GM21619 (cell line): ENCODE data around the gene PTRHD1.
"Not testable (repeated sequence)": the region's sequence is repeated elsewhere in the genome, so short reads cannot be mapped to it uniquely, and the experiment has no call there.

ENCODE experiments used
- ATAC-seq: cut with Tn5 transposase; IDR thresholded peaks from one replicate; pipeline ENCODE4 v1.9.1; 2021; ENCODE audit not compliant: unreplicated experiment

PTRHD1 gene, protein sequence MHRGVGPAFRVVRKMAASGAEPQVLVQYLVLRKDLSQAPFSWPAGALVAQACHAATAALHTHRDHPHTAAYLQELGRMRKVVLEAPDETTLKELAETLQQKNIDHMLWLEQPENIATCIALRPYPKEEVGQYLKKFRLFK

DNA sequence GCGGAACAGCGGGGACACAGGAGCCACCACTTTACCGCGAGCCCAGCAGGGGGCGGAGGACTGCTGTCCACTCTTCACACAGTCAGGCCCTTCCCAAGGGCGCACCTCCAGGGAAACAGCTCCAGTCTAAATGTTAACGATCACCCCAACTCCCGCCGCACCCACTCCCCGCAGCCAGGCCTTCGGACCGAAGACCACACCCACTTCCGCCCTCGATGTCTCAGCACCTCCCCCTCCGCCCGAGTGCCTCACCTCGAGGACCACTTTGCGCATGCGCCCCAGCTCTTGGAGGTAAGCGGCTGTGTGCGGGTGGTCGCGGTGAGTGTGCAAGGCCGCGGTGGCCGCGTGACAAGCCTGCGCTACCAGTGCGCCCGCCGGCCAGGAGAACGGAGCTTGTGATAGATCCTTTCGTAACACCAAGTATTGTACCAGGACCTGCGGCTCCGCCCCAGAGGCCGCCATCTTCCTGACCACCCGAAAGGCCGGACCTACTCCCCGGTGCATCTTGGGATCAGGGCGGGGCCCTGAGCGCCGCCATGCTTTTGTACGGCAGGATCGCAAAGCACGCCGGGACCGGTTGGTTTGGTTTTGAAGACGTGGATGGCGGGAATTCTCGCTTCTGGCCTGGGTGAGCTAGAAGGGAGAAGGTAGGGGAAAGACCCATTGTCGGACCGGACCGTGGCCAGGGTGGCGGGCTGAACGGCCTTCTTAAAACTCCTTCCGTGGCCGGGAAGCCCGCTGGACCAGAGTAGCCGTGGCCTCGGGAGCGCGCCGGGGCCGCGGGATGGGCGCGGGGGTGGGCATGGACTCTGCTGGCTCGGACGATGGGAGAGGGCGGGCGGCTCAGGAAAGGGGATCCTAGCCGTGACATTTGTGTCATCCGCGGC lies at the start of gene PTRHD1, which contains the start of gene CENPO:
Gene PTRHD1, minus strand, starts transcription at position 518 of the 887 bp plus-strand sequence. Its CDS starts 14 bp downstream, at position 504.
Gene CENPO, plus strand, starts transcription at position 552 of the 887 bp plus-strand sequence. CDS start 495 bp downstream, outside the sequence.
- ATAC-seq: peak; percentile 89

DNA sequence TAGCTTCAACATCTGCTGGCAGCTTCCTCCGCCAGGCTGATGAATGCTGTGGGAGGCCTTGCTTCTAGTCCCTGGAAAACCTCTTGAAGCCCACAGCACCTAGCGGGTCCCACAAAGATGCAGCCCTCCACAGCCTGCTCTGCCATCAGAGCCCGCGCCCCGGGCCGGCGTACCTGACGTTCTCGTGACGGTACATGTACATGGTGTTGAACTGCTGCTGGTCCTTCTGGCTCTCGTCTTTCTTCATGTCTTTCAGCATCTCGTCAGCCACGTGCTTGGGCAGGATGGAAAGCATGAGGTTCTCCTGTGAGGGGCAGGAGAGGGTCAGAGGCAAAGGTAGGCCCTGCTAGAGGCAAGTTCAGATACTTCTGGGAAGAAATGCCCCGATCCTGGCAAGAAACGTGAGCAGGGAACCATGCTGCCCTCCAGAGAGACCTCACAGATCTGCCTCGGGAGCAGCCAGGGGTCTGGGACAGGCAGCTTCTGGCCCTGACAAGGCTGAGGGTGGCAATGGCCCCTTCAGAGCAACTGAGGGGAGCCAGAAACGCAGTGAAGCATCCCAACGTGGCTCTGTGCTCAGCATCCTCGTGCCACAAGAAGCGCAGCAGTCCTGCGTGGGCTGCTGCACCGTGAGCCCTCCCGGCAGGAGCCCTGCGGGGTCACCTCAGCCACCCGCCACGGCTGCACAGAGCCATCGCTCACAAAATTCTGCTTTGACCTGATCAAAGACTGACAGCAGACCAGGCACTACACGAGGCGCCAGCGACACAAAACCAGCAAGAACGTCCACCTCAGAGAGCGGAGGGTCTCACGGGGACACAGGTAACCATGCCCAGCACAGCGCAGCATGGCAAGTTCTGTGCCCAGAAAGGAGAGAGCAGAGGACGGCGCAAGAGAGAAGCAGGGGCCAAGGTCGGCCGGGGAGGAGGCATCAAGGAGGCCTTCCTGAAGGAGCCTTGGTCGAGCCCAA lies 49.2 kb upstream of the PTRHD1 start:
- no peak for ATAC-seq

DNA sequence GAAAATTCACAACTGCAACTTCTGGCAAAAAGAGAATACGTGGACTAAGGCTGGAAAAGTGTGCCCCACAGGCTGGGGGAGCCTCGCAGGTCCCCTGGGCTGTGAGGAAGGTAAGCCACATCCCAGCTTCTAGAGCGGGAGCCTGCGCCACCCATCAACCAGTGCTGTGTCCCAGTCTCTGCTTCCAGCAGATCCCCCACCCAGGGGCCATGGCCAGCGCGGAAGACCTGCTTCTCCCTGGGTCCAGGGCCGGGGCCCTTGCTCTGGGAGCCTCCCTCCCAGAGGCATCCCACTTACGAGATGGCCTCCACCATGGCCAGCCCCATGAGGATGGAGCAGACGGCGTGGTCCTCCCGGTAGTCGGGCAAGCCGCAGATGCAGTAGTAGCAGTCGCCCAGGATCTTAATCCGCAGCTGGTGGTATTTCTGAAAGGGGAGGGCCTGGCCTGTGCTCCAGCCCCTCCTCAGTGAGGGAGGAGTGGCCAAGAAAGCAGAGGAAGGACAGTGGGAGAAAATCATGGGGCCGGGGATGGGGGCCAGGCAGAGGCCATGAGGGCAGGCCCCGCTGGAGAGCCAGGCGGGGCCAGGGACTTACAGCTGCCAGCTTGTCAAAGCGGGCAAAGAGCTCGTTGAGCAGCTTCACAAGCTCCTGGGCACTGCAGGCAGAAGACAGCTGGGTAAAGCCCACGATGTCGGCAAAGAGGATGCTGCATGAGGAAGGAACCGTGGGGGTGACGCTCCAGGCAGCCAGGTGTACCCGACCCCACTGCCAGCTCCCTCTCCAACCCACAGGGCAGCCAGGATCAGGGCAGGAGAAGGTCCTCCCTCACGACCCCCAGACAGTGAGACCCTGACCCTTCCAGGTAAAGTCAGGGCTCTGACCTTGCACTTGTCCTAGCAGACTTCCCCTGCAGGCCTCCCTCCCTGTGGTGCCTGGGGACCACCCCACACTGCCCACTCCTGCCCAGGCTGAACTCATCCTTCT lies 48.1 kb upstream of the PTRHD1 start:
- ATAC-seq: no peak

DNA sequence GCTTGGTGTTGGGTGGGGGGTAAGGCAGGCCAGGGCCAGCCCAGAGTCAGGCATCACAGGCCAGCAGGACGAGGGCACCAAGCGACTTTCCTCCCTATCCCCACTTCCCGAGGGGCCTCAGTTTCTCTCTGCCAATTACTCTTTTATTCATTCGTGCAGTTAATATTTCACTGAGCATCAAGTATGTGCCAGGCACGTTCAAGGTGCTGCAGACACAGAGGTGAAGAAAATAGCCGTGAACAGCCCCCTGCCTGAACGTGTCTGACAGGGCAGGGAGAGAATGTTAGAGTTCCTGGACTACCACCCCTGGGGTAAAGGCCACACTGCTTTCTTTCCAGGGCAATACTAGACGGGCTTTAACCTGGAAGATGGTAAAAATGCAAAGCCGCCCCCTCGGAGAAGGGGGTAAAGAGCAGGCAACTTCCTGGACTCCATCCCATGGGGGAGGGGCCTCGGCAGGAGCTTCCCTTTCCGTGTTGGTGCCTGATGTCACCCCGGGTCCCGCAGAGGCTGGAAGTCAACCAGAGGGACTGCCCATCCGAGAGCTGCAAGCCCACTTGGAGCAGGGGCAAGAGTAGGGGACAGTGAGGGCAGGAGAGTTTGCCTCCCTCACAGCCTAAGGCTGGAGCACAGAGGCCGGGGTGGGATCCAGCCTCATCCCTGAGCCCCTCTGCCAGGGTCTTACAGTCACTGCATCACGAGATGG lies 47.1 kb upstream of the PTRHD1 start:
- no peak for ATAC-seq

DNA sequence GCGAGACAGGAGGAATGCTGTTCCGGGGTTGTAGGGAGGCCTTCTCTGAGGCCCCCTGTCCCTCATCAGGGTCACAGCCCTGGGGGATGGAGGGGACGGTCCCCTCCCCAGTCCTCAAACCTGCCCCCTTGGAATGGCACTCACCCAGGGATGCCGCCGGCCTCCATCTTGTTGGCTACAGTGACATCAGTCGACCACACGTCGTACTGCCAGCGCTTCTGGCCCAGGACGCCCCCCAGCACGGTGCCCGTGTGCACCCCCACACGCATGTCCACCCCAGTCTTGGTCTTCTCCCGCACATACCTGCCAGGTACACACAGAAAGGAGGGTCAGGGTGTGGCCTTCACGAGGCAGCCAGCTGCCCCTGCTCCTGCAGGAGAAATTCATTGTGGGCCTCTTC lies 46.5 kb upstream of the PTRHD1 start:
- no peak for ATAC-seq

DNA sequence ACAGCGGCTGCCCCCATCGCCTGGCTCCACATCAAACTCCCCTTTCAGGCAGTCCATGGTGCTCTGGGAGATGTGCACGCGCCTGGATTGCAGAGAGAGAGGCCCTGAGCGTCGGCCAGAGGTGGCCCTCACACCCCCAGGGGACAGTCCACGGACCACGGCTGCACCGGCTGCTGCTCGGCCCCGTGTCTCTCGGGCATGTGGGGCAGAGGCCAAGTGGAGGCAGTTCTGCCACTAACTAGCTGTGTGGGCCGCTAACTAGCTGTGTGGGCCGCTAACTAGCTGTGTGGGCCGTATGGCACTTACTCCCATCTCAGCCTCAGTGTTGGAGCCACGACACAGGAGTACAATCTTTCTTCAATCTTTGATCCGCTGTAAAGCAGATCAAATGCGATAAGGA lies 45.4 kb upstream of the PTRHD1 start:
- no peak for ATAC-seq

DNA sequence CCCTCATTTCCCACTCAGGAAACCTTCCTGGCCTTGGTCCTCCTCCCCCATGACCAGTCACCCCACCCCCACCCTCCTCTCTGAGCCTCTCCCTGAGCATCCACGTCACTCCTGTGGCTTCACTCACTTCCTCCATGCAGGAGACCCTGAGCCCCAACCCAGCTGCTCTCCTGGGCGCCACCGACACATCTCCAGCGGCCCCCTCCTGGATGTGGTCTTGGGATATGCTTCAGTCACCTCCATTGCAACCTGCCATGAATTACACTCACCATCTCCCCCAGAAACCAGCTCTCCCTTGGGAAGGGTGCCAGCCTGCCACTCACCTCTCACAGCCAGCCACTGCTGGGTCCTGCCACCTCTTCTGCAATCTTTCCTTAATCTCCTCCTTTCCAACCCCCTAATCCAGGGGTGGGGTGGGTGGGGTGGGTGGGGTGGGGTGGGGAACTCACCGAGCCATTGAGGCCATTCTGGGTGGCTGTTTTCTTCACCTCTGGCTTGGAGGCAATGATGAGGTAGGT lies 44.9 kb upstream of the PTRHD1 start:
- no peak for ATAC-seq

DNA sequence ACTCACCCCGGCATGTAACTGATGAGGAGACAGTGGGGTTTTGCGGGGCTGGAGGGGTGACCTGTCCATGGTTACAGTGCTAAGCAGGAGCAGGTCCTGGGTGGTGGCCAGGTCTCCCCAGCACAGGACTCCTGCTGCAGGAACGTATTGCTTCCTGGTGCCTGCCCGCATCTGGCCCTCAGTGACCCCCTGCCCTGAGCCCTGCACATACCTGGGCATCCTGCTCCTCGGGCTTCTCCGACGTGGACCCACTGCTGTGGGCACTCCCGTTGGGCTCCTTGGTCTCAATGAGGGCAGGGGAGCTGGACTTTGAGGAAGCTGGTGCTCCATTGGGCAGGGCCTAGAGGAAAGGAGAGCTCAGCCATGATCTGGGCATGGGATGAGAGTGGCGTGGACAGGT lies 43.5 kb upstream of the PTRHD1 start:
- ATAC-seq: no peak

DNA sequence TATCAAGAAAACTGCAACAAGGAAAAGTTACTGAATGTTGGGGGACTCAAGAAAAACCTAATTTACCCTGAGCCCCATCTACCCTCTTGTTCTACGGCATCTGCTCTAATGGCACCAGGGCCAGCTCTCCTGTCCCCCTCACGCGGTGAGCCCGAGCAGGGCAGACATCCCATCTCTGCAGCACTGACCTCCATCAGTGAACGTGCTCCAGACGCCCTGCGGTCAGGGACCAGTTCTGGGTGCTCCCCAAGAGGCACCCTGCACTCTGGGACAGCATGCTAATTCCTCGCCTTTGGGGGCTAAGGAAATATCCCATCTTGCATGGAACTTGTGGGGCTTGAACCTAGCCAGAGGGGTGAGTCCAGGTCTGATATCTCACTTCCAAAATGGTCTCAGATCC lies 43.0 kb upstream of the PTRHD1 start:
- ATAC-seq: no peak

DNA sequence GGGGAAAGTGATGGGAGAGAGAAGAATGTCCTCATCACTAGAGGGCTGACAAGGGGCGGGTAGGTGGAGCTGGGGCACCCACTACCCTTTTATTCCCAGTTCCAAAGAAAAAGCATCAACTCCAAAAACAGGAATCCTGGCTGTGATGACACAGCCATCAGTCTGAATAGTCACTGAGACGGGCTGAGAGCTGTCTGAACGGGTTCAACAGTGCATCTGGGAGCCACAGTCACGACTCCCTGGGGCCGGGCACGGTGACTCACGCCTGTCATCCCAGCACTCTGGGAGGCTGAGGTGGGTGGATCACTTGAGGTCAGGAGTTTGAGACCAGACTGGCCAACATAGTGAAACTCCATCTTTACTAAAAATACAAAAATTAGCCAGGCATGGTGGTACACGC lies 42.2 kb upstream of the PTRHD1 start:
- not testable (repeated sequence) for ATAC-seq

DNA sequence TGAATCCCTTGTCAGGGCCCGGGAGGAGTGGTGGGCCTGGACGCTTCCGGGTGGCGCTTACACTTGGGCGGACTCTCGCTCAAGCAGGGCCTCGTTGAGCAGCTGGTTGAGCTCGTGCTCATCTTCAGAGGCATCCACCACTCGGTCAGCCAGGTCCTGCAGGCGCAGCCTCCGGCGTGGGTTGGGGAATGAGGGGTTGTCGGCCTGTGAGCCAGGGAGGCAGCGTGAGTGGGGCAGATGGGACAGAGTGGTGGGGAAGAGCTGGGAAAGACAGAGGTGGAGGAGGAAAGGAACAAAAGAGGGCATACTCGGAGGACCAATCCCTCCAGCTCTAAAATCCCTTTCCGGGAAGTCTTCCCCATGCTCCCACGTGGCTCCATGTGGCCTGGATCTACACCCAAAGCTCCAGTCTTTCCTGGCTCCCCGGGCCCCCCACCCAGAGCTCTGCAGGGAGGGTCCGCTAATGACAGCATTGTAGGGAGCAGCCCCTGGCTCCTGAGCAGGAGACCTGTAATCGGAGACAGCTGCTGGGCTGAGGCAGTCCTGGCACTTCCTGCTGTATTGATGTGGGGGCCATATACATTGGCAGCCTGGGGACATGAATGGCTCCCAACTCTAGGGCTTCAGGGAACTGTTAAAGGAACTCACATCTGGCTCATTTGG lies 41.7 kb upstream of the PTRHD1 start:
- ATAC-seq: no peak

DNA sequence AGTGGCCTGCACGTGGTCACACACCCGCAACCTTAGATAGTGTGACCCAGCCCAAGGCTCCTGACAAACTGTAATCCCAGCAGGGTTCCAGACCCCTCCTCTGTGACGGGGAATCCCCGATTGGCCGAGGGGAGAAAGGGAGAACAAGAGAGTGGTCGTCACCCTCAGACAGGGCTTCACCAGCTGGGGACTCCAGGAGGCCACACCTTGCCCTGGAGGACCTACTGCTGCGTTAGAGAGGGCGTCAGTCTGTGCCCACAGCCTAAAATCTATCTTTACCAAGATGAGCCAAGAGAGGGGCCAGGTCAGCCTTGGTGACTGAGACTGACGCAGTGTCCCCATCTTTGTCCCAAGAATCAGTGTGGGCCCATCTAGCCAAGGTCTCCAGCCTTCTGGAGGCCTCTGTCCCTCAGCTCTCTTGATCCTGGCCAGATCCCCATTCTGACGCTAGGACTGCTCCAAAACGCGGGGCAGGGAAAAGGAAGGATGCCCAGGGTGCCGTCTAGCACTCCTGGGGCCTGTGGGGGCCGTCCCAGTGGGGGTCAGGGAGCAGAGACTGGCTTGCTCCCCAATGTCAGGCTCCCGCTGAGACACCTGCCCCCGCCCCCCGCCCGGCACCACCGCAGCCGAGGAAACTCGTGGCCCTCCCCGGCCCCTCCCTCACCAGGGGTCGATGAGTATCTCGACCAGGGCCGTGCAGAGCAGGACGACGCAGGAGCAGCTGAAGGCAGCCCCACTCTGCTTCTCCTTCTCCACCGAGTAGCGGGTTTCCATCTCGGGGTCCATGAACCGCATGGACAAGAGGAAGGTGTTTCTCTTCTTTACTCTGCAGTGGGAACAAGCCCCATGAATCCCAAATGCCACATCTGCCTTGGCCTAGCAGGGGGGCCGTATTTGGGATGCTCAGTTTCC lies 40.9 kb upstream of the PTRHD1 start:
- no peak for ATAC-seq

DNA sequence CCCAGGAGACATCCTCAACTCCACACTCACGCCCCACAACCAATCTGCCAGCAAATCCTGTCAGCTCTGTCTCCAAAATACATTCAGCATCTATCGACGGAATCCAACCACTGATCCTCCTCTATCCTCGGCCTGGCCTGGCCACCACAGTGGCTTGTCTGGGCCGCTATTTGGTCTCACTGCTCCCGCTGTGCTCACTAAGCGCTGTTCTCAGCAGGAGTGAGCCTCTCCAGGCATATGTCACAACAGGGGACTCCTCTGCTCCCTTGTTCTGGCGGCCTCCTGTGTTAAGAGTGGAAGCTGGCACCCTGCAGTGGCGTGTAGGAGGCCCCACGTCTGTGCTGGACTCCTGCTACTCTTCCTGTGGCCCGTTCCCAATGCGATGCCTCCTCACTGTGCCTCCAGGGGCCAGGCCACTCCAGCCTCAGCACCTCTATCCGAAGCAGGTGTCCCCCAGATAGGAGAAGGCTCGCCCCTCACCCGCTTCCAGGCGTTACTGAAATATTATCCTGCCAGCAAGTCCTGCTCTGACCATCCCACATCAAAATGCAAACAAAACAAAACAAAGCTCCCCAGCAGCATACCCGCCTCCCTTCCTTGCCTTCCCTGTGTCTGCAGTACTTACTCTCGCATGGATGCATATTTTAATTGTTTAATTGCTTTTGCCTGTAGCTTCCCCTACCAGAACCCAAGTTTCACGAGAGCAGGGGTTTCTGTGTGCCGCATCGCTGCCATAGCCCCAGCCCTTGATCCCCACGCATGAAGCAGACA lies 39.9 kb upstream of the PTRHD1 start:
- no peak for ATAC-seq

DNA sequence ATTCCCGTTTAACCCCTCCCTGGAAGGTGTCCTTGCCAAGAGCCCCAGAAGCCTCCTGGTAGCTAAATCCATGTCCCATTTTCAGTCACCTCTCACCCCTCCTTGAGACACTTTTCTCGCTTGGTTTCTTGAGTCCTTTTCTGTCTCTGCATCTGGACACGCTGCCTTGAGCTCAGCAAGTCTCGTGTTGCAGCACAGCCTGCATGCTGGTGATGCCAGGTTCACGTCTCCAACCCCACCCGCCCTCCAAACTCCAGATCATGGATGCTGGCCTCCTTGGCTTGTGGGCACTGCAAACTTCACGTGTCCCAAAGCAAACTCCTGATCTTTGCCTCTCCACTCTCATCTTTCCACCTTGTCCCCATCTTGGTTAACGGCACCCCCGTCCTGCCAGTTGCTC lies 39.3 kb upstream of the PTRHD1 start:
- no peak for ATAC-seq

DNA sequence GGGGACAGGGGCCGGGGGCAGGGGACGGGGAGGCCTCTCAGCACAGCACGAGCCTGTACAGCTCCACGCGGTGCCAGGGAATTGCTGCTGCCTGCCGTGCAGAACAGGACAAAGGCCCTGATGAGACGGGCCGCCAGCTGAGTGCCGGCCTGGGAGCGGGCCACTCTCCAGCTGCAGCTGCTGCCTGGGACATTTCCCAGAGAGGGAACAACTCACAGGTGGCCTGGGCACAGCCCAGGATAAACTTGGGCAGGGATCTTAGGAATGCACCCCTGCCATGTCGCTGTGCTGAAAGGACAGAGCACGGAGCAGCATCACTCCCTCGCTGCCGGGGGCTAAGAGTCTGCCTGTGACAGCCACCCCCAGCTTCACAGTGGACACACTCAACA lies 38.9 kb upstream of the PTRHD1 start:
- no peak for ATAC-seq

DNA sequence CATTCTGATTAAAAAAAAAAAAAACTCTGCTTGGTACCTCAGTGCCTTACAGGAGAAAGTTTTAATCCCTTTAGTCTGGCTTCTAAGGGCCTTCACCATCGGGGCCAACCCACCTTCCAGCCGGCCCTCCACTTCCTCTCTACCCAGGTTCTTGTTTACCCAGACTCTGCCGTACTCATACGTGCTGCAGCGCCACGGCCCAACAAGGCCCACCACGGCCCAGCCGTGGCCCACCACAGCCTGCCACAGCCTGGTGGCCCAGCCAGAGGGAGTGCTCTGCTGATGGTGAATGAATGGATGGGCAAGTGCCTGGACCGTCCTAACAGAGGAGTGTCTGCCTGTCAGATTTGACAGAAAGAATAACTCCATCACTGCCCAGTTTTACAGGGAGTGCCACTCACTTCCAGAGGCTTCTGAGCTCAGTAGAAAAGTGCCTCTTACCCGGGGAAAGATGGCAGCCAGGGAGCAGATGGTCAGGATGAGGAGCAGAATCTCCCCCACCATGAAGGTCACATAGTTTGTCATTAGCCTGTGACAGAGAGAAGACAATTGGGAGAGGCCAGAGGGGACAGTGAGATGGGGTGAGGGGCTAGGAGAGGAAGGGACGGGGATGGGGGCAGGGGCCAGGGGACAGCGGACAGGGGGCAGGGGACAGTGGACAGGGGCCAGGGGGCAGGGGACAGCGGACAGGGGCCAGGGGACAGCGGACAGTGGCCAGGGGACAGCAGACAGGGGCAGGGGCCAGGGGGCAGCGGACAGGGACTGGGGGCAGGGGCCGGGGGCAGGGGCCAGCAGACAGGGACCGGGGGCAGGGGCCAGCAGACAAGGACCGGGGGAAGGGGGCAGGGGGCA lies 38.3 kb upstream of the PTRHD1 start:
- ATAC-seq: no peak
